Stomach (tissue), 4 donors: ENCODE data around the gene ZNHIT3.

ENCODE experiments used
- EP300 ChIP-seq: sonication (generic); formaldehyde crosslinking; IDR thresholded peaks from one replicate; pipeline ENCODE4 v1.6.1; 2017; ENCODE audit warnings: antibody characterized with exemption
- POLR2A ChIP-seq, 4 donors: fragments of 450-650 bp; IDR thresholded peaks; one replicate each; pipeline ENCODE4 v1.6.1; 2016; ENCODE audit warnings: antibody characterized with exemption in 4 of 4, control low read depth in 2 of 4, mild to moderate bottlenecking in 1 of 4, moderate library complexity in 1 of 4
- POLR2AphosphoS5 ChIP-seq, 3 donors: sonication (generic); formaldehyde crosslinking; IDR thresholded peaks; one replicate each; pipeline ENCODE4 v1.6.1; 2016; ENCODE audit warnings: antibody characterized with exemption in 3 of 3
- TF ChIP-seq, protein P1 (sequence below), 7 experiments: fragments of 450-650 bp in 4 of 7; fragments of 200-600 bp in 3 of 7; sonication (generic) in 3 of 7; IDR thresholded peaks; one replicate each; pipeline ENCODE4 v1.5.1; 2016 to 2019; ENCODE audit warnings: antibody characterized with exemption in 7 of 7, control low read depth in 2 of 7, mild to moderate bottlenecking in 1 of 7

DNA sequence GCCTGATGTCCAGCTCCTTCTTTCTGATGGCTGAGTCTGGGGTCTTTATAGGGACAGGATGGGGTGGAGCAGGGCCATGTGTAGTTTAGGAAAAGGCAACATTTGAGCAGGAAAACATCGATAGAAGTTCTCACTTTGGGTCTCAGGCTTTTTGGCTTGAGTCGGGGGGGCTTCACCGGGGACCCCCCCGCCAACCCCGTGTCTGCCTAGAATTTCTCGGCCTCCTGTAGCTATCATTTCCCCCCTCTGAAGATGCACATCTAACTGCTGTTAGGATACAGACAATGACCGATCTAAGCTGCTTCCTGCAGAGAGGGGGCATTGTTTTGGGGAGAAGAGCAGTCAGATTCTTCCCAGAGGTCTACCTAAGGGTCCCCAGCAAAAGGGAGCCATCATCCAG lies 16.7 kb upstream of the ZNHIT3 start:
- TF ChIP-seq POLR2A (IDR thresholded peaks at IDR 0.05) (no peak), EP300 (no peak), POLR2AphosphoS5 (IDR thresholded peaks at IDR 0.05) (no peak)
- TF ChIP-seq, protein P1, sequence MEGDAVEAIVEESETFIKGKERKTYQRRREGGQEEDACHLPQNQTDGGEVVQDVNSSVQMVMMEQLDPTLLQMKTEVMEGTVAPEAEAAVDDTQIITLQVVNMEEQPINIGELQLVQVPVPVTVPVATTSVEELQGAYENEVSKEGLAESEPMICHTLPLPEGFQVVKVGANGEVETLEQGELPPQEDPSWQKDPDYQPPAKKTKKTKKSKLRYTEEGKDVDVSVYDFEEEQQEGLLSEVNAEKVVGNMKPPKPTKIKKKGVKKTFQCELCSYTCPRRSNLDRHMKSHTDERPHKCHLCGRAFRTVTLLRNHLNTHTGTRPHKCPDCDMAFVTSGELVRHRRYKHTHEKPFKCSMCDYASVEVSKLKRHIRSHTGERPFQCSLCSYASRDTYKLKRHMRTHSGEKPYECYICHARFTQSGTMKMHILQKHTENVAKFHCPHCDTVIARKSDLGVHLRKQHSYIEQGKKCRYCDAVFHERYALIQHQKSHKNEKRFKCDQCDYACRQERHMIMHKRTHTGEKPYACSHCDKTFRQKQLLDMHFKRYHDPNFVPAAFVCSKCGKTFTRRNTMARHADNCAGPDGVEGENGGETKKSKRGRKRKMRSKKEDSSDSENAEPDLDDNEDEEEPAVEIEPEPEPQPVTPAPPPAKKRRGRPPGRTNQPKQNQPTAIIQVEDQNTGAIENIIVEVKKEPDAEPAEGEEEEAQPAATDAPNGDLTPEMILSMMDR (IDR thresholded peaks at IDR 0.05): no peak
